GM12873 (cell line): ENCODE measurements around the gene ELMO3.

Experiments used
- TF ChIP-seq, protein P1 (sequence below): IDR thresholded peaks from 2 replicates; pipeline ENCODE4 v1.5.1; 2012; ENCODE audit warnings: low read depth, mild to moderate bottlenecking, moderate library complexity, low read length, control low read depth; ENCODE audit not compliant: insufficient read depth; ENCODE audit errors: missing control alignments

ELMO3 gene

DNA sequence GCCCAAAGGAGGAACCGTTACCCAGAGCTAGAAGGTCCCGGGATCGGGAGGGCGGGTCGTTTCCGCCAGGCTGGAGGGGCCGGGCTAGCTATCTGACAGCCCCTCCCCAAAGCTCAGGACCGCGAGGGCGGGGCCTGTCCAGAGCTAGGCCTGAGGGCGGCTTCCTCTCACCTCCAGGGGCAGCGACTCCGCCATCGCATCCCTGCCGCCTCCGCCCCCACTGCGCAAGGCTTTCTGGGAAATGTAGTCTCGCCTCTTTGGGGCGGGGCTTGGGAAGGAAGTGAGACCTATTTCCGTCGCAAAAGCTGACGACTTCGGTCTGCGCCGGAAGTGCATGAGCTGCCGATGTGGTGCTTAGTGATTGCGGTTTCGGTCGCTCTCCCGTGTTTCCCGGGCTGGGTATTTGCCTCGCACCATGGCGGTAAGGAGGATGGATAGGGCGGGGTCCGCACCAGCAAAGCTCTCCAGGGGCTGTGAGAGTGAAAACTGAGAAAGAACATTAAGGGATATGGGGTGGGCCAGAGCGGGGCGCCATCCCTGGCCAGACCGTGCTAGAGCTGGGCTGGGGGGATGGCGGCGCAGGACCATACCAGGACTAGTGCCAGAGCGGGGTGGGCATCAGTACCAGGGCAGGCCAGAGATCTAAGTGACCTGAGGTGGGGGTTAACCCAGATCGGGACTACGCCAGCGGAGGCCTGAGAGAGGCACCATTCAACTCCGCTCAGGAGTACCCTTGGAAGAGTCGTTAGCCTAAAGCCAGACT lies 28.1 kb downstream of the ELMO3 start, which contains the start of gene TMEM208:
TMEM208 (plus strand) TSS at position 327 of the 763 bp plus-strand sequence; CDS start at position 416, 89 bp downstream.
- TF ChIP-seq, protein P1, sequence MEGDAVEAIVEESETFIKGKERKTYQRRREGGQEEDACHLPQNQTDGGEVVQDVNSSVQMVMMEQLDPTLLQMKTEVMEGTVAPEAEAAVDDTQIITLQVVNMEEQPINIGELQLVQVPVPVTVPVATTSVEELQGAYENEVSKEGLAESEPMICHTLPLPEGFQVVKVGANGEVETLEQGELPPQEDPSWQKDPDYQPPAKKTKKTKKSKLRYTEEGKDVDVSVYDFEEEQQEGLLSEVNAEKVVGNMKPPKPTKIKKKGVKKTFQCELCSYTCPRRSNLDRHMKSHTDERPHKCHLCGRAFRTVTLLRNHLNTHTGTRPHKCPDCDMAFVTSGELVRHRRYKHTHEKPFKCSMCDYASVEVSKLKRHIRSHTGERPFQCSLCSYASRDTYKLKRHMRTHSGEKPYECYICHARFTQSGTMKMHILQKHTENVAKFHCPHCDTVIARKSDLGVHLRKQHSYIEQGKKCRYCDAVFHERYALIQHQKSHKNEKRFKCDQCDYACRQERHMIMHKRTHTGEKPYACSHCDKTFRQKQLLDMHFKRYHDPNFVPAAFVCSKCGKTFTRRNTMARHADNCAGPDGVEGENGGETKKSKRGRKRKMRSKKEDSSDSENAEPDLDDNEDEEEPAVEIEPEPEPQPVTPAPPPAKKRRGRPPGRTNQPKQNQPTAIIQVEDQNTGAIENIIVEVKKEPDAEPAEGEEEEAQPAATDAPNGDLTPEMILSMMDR = no peak

DNA sequence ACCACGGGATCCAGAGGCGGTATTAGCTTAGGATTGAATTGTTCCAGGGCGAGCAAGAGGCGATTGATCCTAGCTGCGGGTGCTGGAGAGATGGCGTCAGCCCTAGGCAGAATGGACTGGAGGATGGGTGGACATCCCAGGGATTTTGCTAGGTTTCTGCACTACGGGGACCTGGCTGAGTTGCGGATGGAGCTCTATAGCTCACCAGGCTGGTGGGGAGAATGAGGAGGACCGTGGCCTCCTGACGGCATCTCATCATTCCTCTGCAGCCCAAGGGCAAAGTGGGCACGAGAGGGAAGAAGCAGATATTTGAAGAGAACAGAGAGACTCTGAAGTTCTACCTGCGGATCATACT lies 28.6 kb downstream of the ELMO3 start:
- TF ChIP-seq, protein P1 = no peak

DNA sequence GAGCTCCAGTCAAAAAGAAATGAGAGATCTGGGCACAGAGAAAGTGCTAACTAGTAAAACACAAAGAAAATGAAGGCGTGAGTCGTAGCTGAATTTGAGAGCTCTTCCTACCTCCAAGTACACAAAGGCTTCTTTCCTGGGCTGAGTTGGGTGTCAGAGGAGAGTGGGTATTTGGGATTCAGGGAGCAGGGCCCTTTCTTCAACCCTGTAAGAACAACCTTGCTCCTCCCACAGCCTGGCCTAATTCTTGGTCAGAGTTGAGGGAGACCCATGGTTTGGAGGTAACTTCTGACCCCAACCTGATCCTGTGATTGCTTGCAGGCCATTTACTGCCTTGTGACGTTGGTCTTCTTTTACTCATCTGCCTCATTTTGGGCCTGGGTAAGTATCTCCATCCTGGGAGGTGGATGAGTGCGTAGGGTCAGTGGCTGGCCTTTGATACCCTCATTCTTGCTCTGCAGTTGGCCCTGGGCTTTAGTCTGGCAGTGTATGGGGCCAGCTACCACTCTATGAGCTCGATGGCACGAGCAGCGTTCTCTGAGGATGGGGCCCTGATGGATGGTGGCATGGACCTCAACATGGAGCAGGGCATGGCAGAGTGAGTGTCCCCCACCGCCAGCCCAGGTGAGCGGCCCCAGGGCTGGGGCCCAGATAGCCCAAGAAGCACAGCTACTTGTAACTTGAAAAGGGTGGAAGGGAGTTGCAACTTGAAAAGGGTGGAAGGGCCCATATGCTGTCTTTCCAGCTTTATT lies 29.3 kb downstream of the ELMO3 start:
- TF ChIP-seq, protein P1 = no peak

DNA sequence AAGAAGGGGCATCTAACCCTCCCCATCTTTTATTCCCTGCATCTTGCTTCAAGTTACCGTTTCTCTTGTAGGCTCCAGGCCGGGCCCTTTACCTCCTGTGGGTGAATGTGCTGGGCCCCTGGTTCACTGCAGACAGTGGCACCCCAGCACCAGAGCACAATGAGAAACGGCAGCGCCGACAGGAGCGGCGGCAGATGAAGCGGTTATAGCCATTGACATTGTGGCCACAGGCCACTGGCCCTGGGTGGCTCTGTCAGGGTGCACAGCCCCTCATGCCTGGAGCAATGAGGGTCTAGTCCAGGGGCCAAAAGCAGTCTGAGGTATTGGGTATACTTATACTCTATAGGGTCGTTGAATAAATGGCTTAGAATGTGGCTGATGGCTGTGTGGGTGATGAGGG lies 30.0 kb downstream of the ELMO3 start:
- TF ChIP-seq, protein P1 = no peak

DNA sequence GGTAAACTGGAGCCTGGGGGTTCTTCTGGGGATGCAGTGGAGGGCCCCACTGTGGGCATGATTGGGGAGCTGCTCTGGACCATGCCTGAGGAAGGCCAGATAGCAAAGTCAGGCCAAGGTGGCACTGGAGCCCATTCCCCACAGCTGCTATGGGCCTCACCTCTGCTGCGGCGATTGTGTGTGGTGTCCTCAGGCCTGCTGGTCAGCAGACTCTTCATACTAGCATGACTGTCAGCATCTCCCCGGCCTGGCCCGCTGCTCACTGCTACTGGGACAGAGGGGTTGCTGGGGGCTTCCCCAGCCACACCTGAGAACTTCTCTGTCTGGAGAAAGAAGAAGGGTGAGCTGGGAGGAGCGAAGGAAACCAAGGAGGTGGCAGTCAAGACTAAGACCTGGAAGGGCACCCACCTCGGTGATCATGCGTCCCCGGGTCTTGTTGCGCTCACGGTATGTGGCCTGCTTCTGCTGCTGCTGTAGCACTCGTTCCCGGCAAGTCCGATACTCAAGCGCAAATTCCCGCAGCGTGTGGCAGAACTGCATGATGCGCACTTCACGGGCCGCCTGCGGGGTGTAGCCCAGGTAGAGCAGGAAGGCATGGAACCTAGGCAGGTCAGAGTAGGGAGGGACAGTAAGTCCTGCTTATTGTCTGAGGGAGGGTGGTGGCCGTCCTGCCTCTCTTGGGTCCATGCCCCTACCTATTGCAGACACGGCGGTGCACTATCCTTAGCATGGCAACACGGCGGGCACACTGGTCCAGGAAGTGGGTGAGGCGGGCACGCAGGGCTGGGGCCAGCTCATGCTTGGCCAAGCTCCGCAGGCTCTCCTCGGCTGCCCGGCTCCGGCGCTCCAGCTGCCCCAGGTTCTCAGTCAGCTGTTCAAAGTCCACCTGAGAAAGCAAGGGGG lies 31.2 kb downstream of the ELMO3 start:
- TF ChIP-seq, protein P1 = no peak

DNA sequence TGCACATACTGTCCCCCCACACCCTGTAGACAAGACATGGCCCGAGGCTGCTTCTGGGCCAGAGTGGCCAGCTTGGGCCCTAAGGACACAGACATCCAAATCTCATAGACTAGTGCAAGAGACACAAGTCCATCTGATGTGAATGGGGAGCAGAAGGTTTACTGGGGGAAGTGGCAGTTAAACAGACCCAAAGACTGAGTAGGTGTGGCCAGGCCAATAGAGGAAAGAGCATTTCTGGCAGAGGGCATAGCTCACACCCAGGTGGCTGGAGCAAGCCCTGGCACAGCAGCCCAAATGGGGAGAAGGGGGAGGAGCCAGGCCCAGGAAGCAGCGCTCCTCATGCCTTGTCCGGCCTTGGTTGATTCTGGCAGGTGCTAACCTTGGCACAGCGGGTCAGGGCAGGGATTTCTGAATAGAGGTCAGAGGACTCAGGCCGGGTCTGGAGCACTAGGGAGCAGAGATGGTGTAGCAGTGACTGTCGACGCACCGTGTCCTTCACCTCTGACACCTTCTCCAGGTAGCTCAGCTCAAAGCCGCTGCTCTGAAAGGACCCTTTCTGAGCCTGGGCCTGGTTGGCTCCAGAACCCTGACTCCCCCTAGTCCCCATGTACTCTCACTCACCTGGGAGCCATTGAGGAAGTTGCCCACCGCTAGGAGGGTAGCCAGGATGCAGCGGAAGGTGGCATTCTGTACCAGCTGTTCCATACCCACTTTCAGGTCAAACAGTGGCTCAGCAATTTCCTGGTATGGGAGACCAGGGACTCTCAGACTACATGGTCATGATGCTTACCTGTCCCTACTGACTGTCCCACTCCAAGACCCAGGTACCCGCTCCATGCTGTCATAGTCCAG lies 32.1 kb downstream of the ELMO3 start:
- TF ChIP-seq, protein P1 = no peak
